Ovary (tissue), 9 donors: ENCODE measurements around the gene SLC25A51. TPM values are rescaled to one million over a fixed set of nuclear protein-coding genes. Genes with fewer than 3 reads are reported as not detected.

Experiments used
- DNase-seq, 5 donors: peaks; one replicate each; pipeline ENCODE4 v3.0.0-alpha.2; 2019 to 2020
- H3K27ac ChIP-seq, 2 donors: fragments of 200-600 bp; one replicate each; pipeline versions ENCODE4 v1.5.1 to v1.8.0; 2019 to 2022
- H3K27me3 ChIP-seq: fragments of 200-600 bp; one replicate; pipeline ENCODE4 v1.8.0; 2022
- H3K36me3 ChIP-seq: fragments of 200-600 bp; sonication (generic); one replicate; pipeline ENCODE4 v1.5.1; 2019
- H3K4me1 ChIP-seq: one replicate; pipeline ENCODE4 v1.8.1; 2013; ENCODE audit warnings: mild to moderate bottlenecking, moderate library complexity; ENCODE audit not compliant: insufficient read depth
- H3K4me3 ChIP-seq: fragments of 200-600 bp; sonication (generic); one replicate; pipeline ENCODE4 v1.5.1; 2017
- H3K9me3 ChIP-seq, 2 donors: fragments of 200-600 bp in 1 of 2; sonication (generic) in 1 of 2; one replicate each; pipeline versions ENCODE4 v1.5.1 to v1.8.1; 2013 to 2019; ENCODE audit warnings: mild to moderate bottlenecking in 1 of 2, moderate library complexity in 1 of 2
- CTCF ChIP-seq, 3 donors: fragments of 450-650 bp in 2 of 3; fragments of 200-600 bp in 1 of 3; IDR thresholded peaks; one replicate each; pipeline versions ENCODE4 v1.5.1 to v1.8.0; 2016 to 2022; ENCODE audit warnings: antibody characterized with exemption in 3 of 3, mild to moderate bottlenecking in 1 of 3
- EP300 ChIP-seq: sonication (generic); formaldehyde crosslinking; IDR thresholded peaks from one replicate; pipeline ENCODE4 v1.6.1; 2017; ENCODE audit warnings: antibody characterized with exemption
- POLR2A ChIP-seq: fragments of 450-650 bp; IDR thresholded peaks from one replicate; pipeline ENCODE4 v1.6.1; 2017; ENCODE audit warnings: antibody characterized with exemption, mild to moderate bottlenecking, moderate library complexity
- WGBS, 3 donors: extraction: QIAGEN DNeasy Blood & Tissue Kit in 1 of 3; methylation state at CpG; one replicate each; pipeline versions ENCODE4 v1.1.5 to v1.1.7; 2013 to 2017; 5-methylcytosine and 5-hydroxymethylcytosine counted together
- intact Hi-C, 4 donors: fragments of 100-400 bp; cut with DNase I; formaldehyde crosslinking; loops; one replicate each; pipeline versions ENCODE4 v1.11.0 to v1.15.1; 2022 to 2023
- polyA plus RNA-seq, 2 donors: library from polyadenylated mRNA; stranded (reverse); fragments of 200-250 nt in 1 of 2; fragments of 350-450 nt in 1 of 2; fragmentation: Illumina TruSeq in 1 of 2; extraction: RNeasy Lipid Tissue Mini Kit (QIAGEN cat#74804) in 1 of 2; gene quantifications; one replicate each; pipeline ENCODE4 v1.2.3, GENCODE V29; 2013 to 2014
- total RNA-seq, 7 donors: library from RNA; depleted of rRNA in 2 of 7; stranded (reverse); fragments of >200 nt in 2 of 7; fragmentation: NEBNext Ultra II Directional in 3 of 7; extraction: Animal tissue kit (Norgen Biotek cat#: 25700) in 3 of 7; gene quantifications; one replicate each; pipeline versions ENCODE4 v1.1.0 to v1.2.4, GENCODE V29; 2016 to 2023
- donor health status: DM: no; HTN: no; CAD: no; lungs with moderate emphysema.
- donor health status: DM: no; HTN: no; CAD: no.
- donor health status: Bipolar disorder and iron deficiency.
- donor health status: DM: yes; HTN: yes; CAD: no.
- donor health status: DM: no; HTN: no; CAD: no.
- donor health status: DM: yes; HTN: yes; CAD: no.

Gene SLC25A51
- total and polyA plus RNA-seq, 9 donors, result 5.1 to 24.1 (median 20.6) TPM

GRCh38 chr9:37880916-37881479, 22.9 kb downstream of the SLC25A51 start:
- intact Hi-C loops, result no loop called here
- H3K4me1 ChIP-seq, result no peaks in the 10 kb centered on the region
- H3K4me3 ChIP-seq, result no peak overlapping the region
- H3K27me3 ChIP-seq, result no peaks in the 10 kb centered on the region
- H3K9me3 ChIP-seq, result no peaks in the 10 kb centered on the region
- H3K36me3 ChIP-seq, result no peaks in the 10 kb centered on the region
- no peak overlapping the region for H3K27ac ChIP-seq
- 37 to 64% (median 45%) methylated on average over 2 of the region's 2 CpGs for WGBS, 3 donors
- TF ChIP-seq EP300, result no peak
- TF ChIP-seq POLR2A, result no peak
- no peak for TF ChIP-seq CTCF (IDR thresholded peaks at IDR 0.05)
- DNase-seq, result no peak

GRCh38 chr9:37876376-37876775, 27.6 kb downstream of the SLC25A51 start:
- H3K27ac ChIP-seq, result no peak overlapping the region
- H3K4me3 ChIP-seq, result no peak overlapping the region
- intact Hi-C loops, result no loop called here
- H3K4me1 ChIP-seq, result no peaks in the 10 kb centered on the region
- no peak for DNase-seq
- TF ChIP-seq POLR2A (no peak), CTCF (IDR thresholded peaks at IDR 0.05) (no peak), EP300 (no peak)
- WGBS, 3 donors, result 65 to 94% (median 87%) methylated on average over 1 of the region's 1 CpG
- H3K9me3 ChIP-seq, result no peaks in the 10 kb centered on the region
- no peaks in the 10 kb centered on the region for H3K36me3 ChIP-seq
- no peaks in the 10 kb centered on the region for H3K27me3 ChIP-seq

- Histone ChIP-seq H3K36me3 (no peaks in the 10 kb centered on the region), H3K9me3 (no peaks in the 10 kb centered on the region), H3K4me1 (no peaks in the 10 kb centered on the region), H3K27ac (no peak overlapping the region), H3K27me3 (no peaks in the 10 kb centered on the region), H3K4me3 (no peak overlapping the region)
- DNase-seq, result no peak
- no peak for TF ChIP-seq CTCF (IDR thresholded peaks at IDR 0.05)
- TF ChIP-seq POLR2A, result no peak
- TF ChIP-seq EP300, result no peak
- 96 to 99% (median 98%) methylated on average over 2 of the region's 2 CpGs for WGBS, 3 donors
- intact Hi-C loops, result no loop called here
Observed at GRCh38 chr9:37873955-37874354, 30.0 kb downstream of the SLC25A51 start.

GRCh38 chr9:37870799-37871176, 33.1 kb downstream of the SLC25A51 start:
- no peaks in the 10 kb centered on the region for H3K27me3 ChIP-seq
- WGBS, 3 donors, result 75 to 79% (median 79%) methylated on average over 5 of the region's 5 CpGs
- no peaks in the 10 kb centered on the region for H3K36me3 ChIP-seq
- H3K27ac ChIP-seq, result no peak overlapping the region
- TF ChIP-seq POLR2A, result no peak
- no peak for TF ChIP-seq CTCF (IDR thresholded peaks at IDR 0.05)
- TF ChIP-seq EP300, result no peak
- intact Hi-C loops, result no loop called here
- H3K9me3 ChIP-seq, result no peaks in the 10 kb centered on the region
- H3K4me3 ChIP-seq, result no peak overlapping the region
- H3K4me1 ChIP-seq, result no peaks in the 10 kb centered on the region
- DNase-seq, result no peak
